SH-SY5Y (cell line): Measurements from ENCODE around the gene MEX3D.

ENCODE experiments used
- GATA2 ChIP-seq: IDR thresholded peaks from 2 replicates; pipeline ENCODE4 v1.6.1; 2011; ENCODE audit warnings: mild to moderate bottlenecking, low read depth, low read length
- GATA3 ChIP-seq: IDR thresholded peaks from 2 replicates; pipeline ENCODE4 v1.6.1; 2011; ENCODE audit warnings: low read depth, mild to moderate bottlenecking, low read length, moderate library complexity

The MEX3D gene

DNA sequence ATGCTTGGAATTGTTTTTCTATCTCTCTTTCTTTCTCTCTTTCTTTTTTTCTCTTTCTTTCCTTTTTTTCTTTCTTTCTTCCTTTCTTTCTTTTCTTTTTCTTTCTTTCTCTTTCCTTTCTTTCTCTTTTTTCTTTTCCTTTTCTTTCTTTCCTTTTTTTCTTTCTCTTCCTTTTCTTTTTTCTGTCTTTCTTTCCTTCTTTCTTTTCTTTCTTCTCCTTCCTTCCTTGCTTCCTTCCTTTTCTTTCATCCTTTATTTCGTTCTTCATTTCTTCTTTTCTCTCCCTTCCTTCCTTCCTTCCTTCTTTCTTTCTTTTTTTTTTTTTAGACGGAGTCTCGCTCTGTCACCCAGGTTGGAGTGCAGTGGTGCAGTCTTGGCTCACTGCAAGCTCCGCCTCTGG, 1.9 kb upstream of the MEX3D start:
- TF ChIP-seq GATA2 = no peak

DNA sequence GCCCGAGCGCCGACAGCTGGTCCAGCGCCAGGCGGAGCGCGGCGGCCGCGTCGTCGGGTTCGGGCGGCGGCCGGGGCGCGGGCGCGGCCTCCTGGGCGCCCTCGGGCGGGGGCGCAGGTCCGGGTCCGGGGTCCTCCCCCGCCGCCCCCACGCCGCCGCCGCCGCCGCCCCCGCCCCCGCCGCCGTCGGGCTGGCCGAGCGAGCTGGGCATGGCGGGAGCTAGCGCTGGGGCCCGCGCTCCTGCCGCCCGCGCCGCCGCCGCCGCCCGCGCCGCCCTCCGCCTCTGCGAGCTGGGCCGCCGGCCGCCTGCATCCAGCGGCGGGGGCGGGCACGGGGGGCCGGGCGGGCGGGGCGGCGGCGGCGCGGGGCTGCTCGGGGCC, 287 bp downstream of the MEX3D start:
- TF ChIP-seq GATA3 (no peak), GATA2 (no peak)

DNA sequence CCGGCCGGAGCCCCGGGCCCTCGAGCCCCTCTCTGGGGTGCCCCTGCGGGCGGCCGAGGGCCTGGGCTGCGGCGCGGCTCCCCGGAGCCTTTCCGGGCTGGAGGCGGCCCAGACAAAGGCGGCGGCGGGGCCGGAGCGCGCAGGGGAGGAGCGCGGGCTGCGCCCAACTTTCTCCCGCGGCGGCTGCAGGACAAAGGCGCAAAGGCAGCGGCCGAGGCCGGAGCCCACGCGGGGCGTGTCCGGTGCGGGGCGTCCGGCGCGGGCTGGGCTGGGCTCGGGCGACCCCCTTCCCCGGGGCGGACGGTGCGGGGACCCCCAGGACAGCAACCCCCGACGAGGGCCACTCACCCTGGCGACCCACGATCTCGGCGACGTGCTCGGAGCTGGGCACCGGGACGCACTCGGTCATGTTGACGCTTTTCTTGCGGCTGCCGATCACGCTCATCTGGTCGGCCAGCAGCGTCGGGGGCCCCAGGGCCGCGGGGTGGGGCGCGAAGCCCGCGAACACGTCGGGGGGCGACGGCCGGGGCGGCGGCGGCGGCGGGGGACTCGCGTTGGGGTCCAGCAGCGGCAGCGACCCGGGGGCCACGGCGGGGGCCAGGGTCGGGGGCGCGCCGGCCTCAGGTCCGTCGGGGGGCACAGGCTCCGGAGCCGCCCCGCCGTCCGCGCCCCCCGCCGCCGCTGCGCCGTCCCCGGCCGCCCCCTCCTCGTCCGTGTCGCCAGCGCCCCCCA, 843 bp downstream of the MEX3D start:
- no peak for TF ChIP-seq GATA3
- no peak for TF ChIP-seq GATA2

DNA sequence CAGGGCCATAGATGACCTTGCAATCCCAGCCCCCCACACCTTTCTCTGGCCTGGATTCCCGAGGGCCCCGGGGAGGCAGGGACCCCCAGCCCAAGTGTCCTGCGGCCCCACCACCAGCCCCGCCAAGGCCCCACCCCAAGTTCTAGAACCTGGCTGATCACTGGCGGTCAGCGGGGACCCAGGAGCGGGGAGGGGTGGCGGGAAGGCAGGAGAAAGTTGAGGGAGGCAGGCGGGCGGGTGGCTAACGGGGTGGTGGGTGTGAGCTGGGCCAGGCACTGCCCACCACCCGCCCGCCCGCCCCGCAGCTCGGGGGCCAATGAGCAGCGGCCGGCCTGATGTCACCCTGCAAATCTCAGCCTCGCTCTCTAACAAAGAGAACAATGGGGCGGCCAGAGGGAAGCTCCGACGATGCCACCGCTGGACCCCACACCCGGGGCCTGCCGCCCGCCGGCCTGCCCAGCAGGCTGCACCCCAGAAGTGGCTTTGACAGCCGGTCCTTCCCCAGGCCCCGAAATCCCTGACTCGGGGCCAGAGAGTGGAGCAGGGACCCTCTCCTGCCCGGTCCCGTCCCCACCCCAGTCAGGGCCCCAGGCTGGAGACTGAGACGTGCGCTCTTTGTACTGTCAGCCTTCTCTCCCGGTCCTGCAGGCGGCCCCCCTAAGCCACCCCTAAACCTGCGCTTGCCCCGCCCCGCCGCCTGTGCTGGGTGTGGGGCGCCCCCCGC, 1.6 kb downstream of the MEX3D start:
- TF ChIP-seq GATA3 = no peak
- TF ChIP-seq GATA2 = no peak

DNA sequence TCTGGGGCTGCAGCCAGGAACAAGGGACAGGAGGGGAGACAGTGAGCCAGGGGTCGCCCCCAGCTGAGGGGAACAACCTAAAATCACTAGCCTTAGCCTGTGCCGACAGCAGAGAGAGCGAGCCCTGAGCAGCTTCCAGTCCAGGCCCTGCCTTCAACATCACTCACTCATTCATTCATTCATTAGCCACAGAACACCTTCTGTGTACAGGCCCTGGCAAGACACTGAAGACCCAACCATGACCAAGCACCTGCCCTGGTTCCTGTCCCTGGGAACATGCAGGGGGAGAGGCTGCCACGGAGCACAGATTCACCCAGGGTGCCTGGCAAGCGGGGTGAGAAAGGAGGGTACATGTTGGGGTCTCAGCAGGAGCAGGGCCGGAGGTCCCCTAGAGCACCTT, 4.9 kb downstream of the MEX3D start:
- no peak for TF ChIP-seq GATA3

DNA sequence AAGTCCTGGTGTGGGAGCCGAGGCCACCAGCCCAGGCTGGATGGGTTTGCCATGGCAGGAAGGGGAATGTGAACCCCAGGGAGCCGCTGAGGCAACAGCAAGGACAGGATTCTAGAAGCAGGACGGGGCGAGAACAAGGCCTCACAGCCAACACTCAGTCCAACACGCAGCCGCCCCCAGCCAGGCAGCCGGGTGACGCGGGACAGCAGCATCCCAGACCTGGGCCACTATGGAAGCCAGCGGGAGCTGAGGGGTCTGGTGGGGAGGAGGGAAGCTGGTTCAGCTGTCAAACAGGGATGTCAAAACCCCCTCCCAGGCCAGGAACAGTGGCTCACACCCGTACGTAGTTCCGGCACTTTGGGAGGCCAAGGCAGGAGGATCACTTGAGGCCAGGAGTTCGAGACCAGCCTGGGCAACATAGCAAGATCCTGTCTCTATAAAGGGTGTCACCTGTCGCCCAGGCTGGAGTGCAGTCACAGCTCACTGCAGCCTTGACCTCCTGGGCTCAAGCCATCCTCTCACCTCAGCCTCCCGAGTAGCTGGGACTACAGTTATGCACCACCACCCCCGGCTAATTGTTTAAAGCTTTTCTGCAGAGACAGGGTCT, 6.8 kb downstream of the MEX3D start:
- TF ChIP-seq GATA3 (no peak), GATA2 (no peak)

DNA sequence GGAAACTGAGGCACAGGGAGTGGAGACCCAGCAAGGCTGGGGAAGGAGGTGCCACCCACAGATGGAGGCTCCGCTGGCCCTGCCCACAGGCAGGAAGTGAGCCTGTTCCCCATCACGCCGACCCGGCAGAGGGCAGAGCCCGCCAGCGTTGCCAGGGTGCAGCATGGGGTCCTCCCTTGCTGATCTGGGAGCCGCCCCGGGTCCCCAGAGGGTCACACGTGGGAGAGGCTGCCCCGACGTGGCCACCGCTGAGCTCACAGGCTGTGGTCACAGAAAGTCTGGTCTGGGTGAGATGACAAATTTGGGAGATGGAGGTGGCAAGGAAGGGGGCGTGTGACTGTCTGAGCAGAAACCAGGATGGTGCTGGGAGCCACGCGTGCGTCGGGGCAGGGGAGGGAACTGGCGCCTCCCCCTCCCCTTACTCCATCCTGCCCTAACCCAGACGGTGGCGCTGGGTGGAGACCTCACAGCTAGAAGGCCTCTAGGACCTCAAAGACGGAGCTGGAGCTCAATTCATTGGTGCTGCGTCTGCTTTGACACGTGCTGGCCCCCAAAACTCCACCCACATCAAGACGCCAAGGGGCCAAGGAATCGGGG, 7.7 kb downstream of the MEX3D start:
- no peak for TF ChIP-seq GATA3
- TF ChIP-seq GATA2 = no peak

DNA sequence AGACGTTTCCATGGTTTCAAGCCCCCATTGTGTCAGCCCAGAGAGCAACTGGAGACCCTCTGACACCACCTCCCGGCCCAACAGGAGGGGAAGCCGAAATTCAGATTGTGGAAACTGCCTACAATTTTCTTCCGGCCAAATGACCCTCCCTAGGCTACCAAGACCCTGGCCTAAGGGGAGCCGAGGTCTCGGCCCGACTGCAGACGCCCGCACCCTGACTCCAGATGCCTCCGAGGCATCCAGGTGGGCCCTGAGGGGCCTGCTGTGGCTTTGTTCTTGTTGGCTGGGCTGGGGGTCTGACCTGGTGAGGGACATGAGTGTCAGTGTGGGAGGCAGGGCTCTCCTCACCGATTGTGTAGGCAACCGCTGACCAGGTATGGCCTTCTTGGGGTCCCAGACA, 9.6 kb downstream of the MEX3D start:
- TF ChIP-seq GATA2 = no peak
- TF ChIP-seq GATA3 = no peak

DNA sequence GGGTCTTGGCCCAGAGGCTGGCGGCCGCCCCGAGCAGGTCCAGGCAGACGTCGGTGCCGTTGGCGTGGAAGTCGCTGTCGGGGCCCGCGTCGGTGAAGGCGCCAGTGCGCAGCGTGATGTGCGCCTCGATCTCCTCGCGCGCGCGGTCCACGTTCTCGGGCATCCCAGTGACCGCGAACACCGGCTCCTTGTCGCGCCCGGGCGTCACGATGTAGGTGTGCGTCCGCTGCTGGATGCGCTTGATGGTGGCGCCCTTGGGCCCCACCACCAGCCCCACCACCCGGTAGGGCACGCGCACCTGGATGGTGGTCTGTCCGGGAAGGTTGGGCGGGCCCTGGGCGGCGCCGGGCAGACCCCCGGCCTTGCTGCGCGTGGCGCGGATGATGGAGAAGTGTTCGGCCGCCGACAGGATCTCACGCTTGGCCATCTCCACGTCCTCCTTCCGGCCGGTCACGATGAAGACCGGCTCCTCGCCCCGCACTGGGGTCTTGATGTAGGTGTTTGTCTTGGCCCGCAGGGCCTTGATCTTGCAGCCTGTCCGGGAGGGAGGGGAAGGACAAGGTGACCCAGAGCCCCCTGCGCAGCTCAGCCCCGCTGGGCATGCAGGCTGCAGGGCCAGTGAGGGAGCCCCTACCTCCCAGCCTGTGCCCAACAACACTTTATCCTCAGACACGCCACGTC, 11.6 kb downstream of the MEX3D start:
- TF ChIP-seq GATA3 (no peak), GATA2 (no peak)

DNA sequence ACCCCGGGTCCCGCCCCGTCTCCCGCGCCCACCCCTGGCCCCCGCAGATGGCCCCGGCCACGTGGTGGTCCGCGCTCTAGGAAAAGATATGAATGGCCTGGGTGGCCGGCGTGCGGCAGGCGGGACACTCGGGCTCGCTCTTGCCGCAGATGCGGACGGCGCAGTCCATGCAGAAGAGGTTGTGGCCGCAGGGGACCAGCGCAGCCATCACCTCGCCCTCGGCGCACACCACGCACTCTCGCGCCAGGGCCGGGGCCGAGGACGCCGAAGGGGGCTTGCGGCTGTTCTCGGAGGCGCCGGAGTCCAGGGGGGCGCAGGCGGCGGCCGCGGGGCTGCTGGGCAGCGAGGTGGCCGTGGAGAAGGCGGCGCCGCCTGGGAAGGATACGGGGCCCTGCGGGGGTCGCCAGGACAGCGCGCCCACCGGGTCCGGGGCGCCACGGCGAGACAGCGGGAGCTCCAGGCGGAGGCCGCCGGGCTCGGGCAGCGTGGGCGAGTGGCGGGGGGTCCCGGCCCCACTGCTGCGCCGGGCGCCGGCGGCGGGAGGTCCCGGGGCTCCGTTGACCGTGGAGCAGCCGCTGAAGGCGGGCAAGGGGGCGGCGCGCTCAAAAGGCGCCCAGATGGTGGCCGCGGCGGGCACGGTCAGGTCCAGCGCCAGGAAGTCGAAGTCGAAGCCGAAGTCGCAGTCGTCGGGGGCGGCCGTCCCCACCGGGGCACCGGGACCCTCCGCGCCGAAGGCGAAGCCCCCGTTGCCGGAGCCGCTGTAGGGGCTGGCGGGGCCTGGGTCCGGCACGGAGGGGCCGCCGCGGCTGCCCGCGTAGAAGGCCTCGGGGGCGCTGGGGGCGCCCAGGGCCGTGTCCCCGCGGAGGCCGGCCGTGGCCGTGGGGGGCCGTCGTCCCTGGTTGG, 12.4 kb downstream of the MEX3D start:
- TF ChIP-seq GATA2 (no peak), GATA3 (no peak)

DNA sequence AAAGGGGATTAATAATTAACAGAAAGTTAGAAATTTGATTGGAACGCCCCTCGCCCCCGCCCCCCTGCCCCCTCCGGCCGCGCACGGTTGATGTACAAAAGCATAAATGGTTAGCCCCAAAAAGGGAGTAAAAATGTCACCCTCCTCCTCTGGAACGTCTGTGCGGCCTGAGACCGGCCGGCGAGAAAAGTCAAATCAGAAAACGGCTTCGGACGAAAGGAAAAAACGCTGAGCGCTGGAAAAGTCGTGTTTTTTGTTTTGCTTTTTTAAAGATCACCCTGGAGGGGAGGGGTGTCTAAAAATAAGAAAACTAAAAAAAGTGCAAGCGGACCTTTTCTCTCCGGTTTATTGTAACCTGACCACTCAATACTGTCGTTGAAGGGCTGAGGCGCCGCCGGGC, 13.2 kb downstream of the MEX3D start:
- no peak for TF ChIP-seq GATA3
- no peak for TF ChIP-seq GATA2

DNA sequence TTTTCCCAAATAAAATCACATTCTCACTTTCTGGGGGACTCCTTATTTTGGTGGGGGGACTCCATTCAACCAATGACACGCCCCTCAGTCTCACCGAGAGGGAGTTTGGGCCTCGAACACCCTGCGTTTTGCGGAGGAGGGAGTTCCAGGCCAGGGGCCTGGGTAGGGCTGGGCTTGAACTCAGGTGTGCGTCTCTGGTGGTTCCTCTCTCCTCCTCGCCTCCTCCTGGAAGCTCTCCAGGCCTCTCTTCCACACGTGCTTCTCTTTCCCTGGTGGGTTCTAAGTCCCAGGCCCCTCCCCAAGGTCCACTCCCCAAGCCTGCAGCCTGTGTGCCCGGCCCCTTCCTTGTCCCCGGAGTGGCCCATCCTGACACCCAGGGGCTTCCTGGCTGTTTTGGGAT, 14.7 kb downstream of the MEX3D start:
- TF ChIP-seq GATA3 (no peak), GATA2 (no peak)

DNA sequence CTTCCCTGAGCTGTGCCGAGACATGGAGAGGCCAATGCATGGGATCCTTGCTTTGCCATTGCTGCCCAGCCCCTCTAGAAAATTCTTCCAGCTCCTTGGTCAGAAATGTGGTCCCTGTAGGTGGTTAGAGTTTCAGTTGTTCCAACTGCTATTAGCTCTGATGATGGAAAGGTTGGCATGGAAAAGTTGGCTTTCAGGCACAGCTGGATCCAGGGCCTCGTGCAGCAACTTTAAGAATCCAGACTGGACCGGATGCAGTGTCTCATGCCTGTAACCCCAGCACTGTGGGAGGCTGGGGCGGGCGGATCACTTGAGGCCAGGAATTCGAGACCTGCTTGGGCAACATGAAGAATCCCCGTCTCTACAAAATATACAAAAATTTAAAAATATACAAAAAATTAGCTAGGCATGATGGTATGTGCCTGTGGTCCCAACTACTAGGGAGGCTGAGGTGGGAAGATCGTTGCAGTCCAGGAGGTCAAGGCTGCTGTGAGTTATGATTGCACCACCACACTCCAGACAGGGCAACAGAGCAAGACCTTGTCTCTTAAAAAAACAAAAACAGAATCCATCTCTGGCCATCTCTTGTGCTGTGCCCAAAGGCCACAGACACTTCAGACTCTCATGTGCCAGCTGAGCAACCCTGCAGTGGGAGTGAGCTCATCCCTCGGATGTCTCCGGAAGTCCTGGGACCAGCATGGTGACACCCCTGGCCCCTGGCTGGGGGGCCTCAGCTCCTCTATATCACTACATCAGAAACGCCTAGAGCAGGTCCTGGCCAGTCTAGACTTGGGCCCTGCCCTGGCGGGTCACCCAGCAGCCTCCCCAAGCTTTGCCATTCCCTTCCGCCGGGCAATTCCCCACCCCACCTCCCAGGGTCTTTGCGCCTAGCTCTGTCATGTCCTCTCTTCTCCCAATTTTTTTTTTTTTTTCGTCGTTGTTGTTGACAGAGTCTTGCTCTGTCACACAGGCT, 16.8 kb downstream of the MEX3D start:
- TF ChIP-seq GATA2 (no peak), GATA3 (no peak)

DNA sequence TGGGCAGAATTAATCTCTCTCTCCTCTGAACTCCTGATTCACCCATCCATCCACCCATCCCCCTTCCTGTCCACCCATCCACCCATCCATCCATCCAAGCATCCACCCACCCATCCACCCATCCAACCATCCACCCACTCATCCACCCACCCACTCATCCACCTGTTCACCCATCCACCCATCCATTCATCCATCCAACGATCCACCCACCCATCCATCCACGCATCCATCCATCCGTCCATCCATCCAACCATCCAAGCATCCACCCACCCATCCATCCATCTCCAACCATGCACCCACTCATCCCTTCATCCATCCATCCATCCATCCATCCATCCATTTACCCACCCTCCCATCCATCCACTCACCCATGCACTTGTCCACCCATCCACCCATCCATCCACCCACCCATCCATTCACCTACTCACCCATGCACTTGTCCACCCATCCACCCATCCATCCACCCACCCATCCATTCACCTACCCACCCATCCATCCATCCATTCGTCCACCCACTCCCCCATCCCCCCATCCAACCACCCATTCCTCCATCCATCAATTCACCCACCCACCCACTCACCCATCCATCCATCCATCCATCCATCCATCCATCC, 18.7 kb downstream of the MEX3D start:
- TF ChIP-seq GATA3 = no peak
- TF ChIP-seq GATA2 = no peak
